Endometrial microvascular endothelial cells (primary cell): ENCODE measurements around the gene F2RL3. TPM values are rescaled to one million over a fixed set of nuclear protein-coding genes. Genes with fewer than 3 reads are reported as not detected.

Experiments
- in situ Hi-C: cut with HindIII; loops from 2 replicates; pipeline ENCODE4 v1.10.0; 2017; ENCODE audit warnings: low sequenced_read_pairs, low pct_unique_long_range_greater_than_20kb; ENCODE audit errors: inconsistent ontology term
- total RNA-seq: library from RNA; depleted of rRNA; stranded (reverse); fragments of >200 nt; gene quantifications from one replicate; pipeline ENCODE4 v1.2.3, GENCODE V29; 2015; ENCODE audit errors: inconsistent ontology term

Gene F2RL3
- total RNA-seq, 1 donor from 2014 or later: not detected

- in situ Hi-C loops: no loop called here
Observed at GRCh38 chr19:16891696-16892382, 3.0 kb downstream of the F2RL3 start.

GRCh38 chr19:16892436-16892835, 3.6 kb downstream of the F2RL3 start:
- in situ Hi-C loops: no loop called here

GRCh38 chr19:16892868-16893685, 4.3 kb downstream of the F2RL3 start:
- in situ Hi-C loops: no loop called here

- in situ Hi-C loops: no loop called here
Observed at GRCh38 chr19:16893686-16893989, 4.8 kb downstream of the F2RL3 start.

GRCh38 chr19:16894080-16894479, 5.3 kb downstream of the F2RL3 start:
- in situ Hi-C loops: no loop called here

GRCh38 chr19:16895467-16896145, 6.8 kb downstream of the F2RL3 start:
- in situ Hi-C loops: no loop called here

GRCh38 chr19:16896146-16897028, 7.6 kb downstream of the F2RL3 start:
- in situ Hi-C loops: no loop called here

GRCh38 chr19:16897029-16897855, 8.4 kb downstream of the F2RL3 start:
- in situ Hi-C loops: no loop called here

- in situ Hi-C loops: no loop called here
Observed at GRCh38 chr19:16897856-16898161, 9.0 kb downstream of the F2RL3 start.

- in situ Hi-C loops: no loop called here
Observed at GRCh38 chr19:16898361-16899015, 9.7 kb downstream of the F2RL3 start.

GRCh38 chr19:16899566-16900075, 10.8 kb downstream of the F2RL3 start:
- in situ Hi-C loops: no loop called here

GRCh38 chr19:16901491-16902175, 12.8 kb downstream of the F2RL3 start:
- in situ Hi-C loops: no loop called here

- in situ Hi-C loops: no loop called here
Observed at GRCh38 chr19:16902545-16902944, 13.7 kb downstream of the F2RL3 start.

- in situ Hi-C loops: no loop called here
Observed at GRCh38 chr19:16903347-16903746, 14.5 kb downstream of the F2RL3 start.

GRCh38 chr19:16904599-16904998, 15.8 kb downstream of the F2RL3 start:
- in situ Hi-C loops: no loop called here

- in situ Hi-C loops: no loop called here
Observed at GRCh38 chr19:16908759-16909158, 20.0 kb downstream of the F2RL3 start.

GRCh38 chr19:16911046-16911445, 22.2 kb downstream of the F2RL3 start:
- in situ Hi-C loops: no loop called here
